GM21717 (cell line): Measurements from ENCODE around the gene FAM174C.

Source experiments
- ATAC-seq: cut with Tn5 transposase; IDR thresholded peaks from one replicate; pipeline ENCODE4 v1.9.1; 2021; ENCODE audit warnings: mild to moderate bottlenecking, moderate library complexity; ENCODE audit not compliant: unreplicated experiment

The FAM174C gene

DNA sequence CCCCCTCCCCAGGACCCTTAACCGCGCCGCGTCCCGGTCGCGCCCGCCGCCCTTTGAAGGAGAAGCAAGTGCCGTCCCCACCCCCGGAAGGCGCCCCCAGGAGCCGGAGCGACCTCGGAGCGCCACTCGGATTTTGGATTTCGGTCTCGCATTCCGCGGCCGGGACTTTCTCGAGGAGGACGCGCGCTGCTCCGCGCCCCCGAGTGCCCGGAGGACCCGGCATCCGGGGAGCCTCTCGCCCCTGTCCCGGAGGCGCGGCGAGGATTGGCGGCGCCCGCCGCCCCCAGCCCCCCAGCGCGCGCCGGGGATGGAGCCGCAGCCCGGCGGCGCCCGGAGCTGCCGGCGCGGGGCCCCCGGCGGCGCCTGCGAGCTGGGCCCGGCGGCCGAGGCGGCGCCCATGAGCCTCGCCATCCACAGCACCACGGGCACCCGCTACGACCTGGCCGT, 25.3 kb upstream of the FAM174C start:
- ATAC-seq: no peak

DNA sequence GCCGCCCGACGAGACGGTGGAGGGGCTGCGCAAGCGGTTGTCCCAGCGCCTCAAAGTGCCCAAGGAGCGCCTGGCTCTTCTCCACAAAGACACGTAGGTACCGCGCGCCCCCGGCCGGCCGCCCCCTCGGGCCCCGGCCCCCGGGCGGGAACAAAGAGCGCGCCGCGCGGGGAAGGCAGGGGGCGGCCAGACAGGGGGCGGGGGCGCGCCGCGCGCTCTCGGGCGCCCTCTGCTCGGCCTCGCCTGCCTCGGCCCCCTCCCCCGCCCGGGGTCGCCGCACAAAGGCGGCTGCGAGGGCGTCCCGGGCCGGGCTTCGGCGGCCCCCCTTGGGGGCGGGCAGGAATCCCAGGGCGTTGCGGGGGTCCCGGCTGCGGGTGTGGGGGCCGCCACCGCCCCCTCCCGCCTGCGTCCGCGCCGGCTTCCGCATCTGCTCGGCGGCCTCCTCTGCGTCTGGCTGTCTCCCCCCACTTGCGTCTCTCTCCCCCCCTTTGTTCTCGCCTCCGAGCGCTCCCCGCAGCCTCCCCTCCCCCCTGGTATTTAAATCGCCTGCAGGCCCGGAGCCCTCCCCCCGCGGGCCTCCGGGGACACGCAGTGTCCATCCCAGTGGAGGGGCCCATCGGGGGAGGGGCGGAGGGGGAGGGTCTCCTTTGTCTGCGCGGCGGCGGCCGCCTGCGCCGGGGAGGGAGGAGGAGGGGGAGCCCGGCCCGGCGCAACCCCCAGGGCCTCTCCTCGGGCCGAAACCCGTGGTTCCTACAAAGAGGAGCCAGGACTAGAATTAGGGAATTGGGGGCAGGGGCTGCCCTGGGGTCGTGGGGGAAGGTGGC, 24.7 kb upstream of the FAM174C start:
- ATAC-seq: no peak

DNA sequence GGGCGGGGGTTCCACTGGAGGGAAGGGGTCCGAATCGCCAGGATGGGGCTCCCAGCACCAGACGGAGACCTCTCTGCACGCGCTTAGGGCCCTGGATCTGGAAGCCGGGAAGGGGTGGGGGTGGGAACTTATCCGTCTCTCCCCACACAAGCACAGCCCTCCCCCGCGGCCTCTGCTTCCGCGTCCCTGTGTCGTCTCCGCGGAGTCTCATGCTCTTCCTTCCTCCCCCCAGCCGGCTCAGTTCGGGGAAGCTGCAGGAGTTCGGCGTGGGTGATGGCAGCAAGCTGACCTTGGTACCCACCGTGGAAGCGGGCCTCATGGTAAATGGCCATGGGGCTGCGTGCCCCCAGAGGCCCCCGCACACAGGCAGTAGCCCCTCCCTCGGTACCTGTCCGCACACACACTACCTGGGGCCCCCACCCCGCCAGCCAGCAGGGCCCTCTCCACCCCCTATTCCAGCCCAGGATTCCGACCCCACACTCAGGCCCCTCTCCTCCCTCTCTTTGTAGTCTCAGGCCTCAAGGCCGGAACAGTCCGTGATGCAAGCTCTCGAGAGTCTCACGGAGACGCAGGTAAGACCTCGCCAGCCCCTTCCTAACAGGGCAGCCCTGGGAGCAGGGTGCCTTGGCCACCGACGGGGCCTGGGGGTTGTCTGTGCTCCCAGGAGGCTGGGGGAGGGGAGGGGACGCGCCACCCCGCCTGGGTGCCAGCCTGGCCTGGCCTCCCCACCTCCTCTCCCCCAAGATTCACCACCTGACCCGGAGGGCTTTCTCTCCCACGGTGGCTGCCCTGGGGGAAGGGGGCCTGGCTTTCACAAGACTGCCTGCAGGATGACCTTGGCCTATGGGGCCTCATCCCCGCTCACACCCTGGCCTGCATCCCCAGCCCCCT, 23.8 kb upstream of the FAM174C start:
- no peak for ATAC-seq

DNA sequence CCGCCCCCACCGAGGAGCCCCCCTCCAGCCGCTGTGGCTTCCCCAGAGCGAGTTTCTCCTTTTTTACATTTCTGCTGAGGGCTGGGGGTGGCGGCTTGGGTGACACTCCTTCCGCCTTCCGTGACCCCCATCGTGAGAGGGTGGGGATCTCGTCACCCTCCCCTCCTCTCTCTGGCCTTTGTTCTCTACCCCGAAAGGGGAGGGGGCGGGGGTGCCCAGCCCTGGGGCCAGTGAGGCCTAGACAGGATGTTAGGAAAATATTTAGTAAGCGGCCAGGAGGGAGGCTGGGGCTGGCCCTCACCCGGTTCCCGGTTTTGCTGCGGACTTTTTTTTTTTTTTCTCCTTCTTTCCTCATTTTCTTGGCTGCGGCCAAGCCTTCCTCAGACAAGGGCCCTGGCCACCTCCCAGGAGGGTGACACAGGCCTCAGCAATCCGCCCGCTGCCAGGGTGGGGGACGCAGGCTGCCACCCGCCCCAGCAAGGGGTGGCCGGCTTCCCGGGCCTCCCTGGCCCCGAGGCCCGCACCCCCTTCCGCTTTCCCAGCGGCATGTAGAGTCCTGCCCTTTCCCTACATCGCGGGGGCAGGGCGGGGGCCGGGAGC, 23.0 kb upstream of the FAM174C start:
- no peak for ATAC-seq

DNA sequence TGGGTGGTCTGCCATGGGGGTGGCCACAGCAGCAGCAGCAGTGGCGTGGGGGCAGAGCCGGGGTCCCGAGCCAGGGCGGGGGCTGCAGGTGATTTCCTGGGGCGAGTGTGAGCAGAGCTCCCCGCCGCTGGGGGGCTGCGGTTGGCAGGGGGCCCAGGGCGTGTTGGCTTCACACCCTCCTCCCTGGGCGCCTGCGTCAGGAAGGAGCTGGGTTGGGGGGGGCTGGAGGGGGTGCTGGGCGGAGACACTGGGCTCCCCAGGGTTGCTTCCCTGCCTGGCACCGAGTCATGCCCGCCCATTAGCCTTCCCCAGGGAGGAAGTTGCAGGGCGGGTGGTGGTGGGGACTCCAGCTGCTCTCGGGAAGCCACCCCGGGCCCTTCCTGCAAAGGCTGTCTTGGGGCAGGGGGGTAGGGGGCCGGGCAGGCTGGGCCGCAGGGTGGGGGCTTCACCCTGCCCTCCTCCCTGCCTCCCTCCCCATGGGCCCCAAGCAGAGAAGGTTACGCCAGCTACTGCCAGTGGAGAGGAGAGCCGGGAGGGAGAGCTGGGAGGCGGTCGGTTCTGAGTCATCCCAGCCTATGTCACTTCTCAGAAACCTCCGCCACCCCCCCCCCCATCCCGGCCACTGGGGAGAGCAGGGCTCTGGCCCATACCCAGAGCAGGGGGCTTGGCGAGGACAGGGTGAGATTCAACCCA, 22.4 kb upstream of the FAM174C start:
- no peak for ATAC-seq

DNA sequence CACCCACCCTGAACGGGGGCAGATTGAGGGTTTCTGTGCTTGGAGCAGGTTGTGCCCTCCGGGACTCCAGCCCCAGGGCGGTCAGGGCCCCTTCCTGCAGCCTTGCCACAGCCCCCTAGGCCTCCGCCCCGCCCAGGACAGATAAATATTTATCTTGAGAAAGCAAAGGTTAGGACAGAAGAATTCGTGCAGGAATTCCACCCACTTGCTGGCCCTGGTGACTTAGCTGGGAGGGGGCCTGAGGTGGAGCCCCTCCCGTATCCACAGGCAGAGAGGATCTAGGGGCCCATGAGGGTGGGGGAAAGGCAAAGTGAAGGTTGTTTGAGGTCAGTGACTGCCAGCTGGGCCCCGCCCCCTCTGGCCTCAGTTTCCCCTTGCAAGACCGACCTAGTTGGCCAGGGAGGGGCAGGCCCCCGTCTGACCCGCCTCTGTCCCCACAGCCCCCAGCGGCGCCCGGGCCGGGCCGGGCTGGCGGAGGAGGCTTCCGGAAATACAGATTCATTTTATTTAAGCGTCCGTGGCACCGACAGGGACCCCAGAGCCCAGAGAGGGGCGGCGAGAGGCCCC, 21.7 kb upstream of the FAM174C start:
- ATAC-seq: no peak

DNA sequence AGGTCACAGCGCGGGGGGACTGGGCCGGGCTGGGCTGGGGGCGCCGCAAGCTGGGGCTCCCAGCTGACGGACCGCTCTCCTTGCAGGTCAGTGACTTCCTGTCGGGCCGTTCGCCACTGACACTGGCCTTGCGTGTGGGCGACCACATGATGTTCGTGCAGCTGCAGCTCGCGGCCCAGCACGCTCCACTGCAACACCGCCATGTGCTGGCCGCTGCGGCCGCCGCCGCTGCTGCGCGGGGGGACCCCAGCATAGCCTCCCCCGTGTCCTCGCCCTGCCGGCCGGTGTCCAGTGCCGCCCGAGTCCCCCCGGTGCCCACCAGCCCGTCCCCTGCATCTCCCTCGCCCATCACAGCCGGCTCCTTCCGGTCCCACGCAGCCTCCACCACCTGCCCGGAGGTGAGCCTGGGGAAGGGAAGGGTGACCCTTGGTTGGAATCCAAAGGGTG, 21.2 kb upstream of the FAM174C start:
- no peak for ATAC-seq

DNA sequence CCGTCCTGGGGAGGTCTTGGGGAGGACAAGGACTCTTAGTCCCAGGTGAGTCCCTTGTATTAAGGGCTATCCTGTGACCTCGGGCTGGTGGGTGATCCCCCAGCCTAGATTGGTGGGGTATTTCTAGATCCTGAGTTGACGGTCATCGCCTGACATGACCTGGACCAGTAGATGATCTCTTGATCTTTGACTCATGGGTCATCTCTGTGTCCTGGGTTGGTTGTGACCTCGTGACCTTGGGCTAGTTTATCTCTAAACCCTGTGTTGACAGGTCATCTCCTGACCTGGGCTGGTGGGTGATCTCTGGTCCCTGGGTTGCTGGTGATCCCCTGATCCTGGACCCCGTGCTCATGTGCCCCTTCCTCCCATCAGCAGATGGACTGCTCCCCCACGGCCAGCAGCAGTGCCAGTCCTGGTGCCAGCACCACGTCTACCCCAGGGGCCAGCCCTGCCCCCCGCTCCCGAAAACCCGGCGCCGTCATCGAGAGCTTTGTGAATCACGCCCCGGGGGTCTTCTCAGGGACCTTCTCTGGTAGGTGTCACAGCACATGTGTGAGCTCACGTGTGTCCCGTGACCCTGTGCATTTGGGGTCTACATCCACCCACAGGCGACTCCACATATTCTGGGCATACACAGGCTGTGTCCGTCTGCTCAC, 20.7 kb upstream of the FAM174C start:
- no peak for ATAC-seq

DNA sequence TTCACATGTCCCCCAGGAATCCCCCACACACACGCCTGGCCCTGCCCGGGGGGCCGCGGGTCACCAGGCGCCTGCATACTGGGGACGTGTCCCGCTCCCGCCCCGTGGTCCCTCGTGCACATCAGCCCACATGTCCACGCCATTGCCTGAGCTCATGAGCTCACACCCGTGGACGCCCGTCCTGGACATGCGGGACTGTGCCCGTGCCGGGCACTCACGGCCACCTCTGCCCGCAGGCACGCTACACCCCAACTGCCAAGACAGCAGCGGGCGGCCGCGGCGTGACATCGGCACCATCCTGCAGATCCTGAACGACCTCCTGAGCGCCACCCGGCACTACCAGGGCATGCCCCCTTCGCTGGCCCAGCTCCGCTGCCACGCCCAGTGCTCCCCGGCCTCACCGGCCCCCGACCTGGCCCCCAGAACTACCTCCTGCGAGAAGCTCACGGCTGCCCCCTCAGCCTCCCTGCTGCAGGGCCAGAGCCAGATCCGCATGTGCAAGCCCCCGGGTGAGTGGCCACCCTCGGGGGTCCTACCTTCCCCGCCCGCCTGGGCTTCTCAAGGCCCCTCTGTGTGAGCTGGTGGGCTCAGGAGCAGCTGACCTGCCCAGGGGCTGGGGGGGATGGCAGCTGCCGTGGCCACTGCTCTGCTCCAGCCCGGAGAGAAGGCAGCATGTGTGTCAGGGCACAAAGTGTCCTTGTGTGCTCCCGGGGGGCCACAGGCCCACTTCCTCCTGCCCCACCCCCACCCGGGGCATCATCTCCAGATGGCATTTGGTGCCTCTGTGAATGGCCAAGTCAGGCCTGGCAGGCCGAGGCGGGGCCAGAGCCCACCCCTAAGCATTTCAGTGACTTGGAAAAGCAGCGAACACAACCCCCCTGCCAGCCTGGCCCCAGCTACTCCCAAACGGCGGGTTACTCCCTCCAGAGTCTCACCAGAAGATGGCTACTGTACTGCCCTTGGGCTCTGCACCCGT, 19.9 kb upstream of the FAM174C start:
- no peak for ATAC-seq

DNA sequence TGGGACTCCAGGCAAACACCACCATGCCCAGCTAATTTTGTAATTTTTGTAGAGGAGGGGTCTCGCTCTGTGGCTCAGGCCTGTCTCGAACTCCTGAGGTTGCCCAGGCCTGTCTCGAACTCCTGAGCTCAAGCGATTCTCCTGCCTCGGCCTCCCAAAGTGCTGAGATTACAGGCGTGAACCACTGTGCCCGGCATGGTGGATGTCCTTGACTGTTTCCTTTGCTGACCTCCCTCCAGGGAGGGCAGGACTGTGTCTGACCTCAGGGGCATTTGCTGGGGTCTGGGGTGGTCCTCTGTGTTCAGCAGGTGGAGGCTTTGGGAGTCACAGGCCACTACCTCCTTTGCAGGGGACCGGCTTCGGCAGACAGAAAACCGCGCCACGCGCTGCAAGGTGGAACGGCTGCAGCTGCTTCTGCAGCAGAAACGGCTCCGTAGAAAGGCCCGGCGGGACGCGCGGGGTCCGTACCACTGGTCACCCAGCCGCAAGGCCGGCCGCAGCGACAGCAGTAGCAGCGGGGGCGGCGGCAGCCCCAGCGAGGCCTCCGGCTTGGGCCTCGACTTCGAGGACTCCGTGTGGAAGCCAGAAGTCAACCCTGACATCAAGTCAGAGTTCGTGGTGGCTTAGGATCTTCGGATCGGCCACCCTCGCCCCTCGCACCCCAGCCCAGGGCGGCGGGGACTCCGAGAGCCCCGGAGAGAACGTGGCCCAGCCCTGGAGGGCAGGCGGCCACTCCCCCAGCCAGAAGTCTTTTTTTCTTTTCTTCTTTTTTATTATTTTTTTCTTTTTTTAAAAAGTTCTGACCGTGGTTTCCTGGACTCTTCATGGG, 18.5 kb upstream of the FAM174C start:
- no peak for ATAC-seq

DNA sequence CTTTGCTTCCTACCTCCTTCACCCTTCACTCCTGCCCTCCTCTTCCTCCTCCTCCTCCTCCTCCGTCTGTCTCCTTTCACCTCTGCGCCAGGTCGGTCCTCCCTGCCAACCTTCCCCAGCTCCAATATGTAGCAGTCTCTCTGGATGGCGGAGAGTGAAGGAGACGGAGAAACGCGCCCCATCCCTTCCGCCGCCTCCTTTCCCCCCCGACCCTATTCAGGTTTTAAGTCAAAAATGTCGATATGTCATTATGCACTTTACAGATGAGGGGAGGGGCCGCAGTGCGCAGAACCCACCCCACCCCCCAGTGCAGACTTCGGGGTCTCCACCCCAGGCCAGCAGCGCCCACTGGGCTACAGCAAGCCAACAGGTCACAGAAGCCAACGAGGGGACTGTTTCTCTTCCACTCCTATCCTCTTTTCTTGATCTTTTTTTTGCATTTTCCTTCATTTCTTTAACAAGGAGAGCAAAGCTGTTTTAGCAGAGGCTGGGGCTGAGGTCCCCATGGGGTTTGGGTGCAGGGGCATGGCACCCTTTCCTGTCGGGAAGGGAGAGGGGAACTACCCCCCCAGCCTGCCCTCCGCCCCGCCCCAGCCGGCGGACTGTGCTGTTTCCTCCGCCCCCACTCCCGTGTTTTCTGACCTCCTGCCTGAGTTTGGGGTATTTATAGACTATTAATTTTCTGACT, 17.7 kb upstream of the FAM174C start:
- no peak for ATAC-seq

DNA sequence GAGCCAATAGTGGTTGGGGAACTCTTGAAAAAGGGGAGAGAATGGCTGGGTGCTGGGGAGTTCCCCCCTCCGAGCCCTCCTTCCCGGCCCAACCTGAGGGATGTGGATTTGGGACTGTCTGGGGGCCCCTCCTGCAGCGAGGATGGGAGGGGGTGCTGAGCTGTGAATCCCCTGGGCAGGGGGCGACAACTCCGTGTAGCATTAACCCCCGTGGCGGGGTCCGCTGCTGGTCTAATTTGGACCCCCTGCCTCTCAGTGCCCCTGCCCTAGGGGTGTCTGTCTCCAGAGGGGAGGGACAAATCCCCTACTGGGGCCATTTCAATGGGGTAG, 17.2 kb upstream of the FAM174C start:
- ATAC-seq: no peak

DNA sequence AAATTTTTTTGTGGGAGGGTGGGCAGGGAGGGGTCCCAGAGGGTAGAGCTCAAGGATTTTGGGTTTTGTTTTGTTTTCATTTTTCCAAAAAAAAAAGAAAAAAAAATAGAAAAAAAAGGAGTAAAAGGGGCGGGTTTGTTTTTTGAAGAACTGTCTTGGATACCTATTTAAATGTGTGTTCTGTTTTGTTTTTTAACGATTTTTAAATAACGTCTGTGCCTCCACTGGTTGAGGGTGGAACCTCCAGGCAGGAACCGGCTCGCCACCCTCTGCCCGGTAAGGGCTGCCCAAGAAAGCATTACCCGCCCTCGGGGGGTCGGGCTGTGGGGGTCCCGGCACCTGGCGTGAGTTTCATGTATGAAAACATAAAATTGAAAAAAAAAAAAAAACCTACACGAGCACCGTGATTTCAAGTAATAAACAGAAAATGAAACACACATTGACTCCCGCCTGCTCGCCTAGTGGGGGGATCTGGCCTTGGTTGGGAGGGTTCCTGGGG, 16.6 kb upstream of the FAM174C start:
- no peak for ATAC-seq

DNA sequence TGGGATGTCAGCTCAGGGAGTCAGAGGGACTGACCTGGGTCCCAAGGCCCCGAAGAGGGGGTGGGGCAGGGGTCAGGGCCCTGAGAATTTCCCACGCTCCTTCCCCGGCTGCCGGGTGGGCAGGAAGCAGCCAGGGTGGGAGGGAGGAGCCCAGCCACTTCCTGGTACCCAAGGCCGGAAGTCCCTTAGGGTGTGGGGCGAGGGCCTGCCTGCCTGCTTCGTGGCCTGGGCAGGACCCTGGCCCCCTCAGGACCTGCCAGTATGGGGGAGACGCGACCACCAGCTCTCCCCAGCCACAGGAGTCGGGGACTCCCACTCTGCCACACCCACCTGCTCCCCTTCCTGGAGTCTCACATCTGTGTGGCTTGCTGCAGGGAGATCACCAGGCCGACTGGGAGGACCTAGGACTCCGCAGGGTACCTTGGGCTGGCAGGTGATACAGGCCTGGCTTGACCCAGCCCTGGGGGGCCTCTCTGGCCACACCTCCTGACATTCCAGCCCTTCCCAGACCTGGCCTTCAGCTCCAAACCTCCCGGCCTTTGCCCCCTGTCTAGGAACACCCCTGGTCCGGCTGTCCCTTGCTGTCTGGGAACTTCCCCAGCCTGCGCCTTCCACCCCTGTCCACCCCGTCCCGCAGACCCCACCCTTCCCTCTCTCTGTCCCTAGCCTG, 16.0 kb upstream of the FAM174C start:
- ATAC-seq: peak; percentile 15

DNA sequence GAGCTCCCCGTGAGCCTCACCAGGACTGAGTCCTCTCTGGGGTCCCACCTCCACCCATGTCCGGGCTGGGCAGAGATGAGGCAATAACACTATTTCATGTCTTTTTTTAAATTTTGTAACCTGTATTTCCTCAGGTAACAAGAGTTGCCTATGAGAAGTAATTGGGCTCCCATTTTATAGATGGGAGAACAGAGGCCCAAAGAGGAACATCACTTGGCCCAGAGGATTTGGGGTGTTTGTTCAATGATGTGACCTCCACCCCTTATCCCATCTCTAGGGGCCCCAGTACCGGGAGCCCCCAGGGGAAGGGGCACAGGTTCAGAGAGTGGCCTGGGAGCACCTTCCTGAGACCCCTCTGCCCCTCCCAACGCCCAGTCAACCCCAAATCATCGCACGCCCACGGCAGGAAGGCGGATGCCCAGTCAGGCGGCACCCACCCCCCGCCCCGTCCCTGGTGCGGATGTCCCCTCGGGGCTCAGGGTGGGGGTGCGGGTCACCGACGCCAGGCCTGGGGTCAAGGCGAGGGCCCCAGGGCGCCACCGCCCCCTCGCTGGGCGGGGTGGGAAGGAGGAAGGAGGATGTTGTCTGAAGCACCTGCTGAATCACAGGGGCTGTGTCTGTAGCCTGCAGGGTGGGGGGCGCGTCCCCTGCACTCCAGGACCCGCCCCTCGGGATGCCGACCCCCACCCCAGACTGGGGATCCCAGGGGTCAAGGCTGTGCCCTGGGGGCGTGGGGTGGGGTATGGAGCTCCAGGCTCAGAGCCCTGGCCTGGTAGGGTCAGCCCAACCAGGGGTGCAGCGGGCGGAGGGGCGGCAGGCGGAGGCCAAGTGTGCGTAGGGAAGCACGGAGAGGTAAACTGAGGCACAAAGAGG, 15.2 kb upstream of the FAM174C start:
- peak; percentile 0 for ATAC-seq
